GM21825 (cell line): ENCODE data around the gene GPR107.

ENCODE experiments used
- ATAC-seq: cut with Tn5 transposase; IDR thresholded peaks from one replicate; pipeline ENCODE4 v1.9.1; 2021; ENCODE audit warnings: mild to moderate bottlenecking, moderate library complexity; ENCODE audit not compliant: unreplicated experiment

The GPR107 gene

DNA sequence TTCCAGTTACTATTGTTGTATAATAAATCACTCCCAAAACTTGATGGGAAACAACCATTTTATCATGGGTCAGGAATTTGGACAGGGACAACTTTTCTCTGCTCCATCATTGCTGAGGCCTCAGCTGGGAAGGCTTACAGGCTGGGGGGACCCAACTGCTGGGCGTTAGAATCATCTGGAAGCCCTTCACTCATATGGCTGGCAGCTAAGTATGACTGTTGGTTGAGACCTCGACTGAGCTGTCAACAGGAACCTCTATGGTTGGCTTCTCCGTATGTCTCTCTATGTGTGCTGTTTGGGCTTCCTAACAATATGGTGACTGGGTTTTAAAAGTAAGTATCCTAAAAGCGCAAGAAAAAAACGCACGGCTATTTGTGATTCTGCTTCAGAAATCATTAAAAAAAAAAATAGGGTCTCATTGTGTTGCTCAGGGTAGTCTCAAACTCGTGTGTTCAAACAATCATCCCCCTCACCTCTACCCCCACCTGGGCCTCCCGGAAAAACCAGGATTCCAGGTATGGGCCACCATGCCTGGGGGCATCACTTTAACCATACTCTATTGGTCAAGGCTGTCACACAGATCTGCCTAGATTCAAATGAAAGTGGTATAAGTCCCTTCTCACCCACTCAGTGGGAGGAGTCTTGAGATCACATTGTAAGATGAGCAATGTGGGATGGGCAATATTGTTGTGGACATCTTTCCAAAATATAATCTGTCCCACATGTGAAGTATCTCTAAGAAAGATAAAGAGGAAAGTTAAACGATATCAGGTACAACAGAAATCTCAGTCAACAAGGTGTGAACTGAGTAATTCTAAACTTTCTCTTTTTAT, 26.0 kb upstream of the GPR107 start:
- ATAC-seq, result no peak

DNA sequence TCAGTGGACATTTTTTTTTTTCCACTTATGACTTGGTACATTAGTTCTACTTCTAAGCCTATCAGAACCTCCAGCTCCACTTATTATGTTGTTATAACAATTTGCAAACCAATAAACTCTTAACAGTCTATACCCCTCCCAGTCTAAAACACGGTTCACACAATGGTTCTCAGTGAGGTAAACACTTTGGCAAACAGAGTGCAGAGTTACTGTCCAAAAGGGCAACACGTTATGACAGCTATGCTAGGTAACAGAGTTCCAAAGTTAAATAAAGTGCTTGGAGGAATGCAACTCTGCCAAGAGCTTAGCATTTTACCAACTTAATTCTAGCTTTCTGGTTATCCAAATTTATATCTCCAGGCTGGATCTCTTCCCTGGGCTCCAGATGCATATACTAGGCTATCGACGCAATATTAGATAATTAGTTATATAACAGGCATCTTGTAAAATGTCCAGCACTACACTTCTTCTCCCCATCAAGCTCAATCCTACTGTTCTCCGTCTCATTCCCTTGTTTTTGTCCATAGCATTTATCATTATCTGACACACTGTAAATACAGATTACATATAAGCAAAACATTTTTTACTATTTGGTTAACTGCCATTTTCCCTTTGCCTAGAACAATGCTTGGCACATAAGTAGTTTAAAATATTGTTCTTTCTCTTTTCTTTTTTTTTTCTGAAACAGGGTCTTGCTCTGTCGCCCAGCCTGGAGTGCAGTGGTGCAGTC, 25.0 kb upstream of the GPR107 start:
- no peak for ATAC-seq

DNA sequence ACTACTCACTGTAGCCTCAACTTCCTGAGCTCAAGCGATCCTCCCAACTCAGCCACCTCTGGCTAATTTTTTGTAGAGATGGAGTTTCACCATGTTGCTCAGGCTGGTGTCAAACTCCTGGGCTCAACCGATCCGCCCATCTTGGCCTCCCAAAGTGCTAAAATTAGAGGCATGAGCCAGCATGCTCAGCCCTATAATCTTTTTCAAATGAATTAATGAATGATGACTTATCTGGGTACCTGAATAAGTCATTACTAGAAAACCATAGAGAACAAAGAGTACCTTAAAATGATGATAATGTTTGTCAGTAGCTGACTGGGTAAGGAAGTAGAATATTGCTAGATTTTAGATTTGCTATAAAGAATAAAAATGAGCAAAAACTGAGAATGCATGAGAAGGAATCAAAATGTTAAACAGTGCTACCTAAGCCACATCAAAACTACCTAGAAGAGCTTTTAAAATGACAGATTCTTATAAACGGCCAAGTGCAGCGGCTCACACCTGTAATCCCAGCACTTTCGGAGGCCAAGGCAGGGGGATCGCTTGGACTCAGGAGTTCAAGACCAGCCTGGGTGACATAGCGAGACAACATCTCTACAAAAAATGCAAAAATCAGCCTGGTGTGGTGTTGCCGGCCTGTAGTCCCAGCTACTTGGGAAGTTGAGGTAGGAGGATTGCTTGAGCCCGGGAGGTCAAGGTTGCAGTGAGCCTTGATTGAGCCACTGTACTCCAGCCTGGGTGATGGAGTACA, 24.3 kb upstream of the GPR107 start:
- no peak for ATAC-seq

DNA sequence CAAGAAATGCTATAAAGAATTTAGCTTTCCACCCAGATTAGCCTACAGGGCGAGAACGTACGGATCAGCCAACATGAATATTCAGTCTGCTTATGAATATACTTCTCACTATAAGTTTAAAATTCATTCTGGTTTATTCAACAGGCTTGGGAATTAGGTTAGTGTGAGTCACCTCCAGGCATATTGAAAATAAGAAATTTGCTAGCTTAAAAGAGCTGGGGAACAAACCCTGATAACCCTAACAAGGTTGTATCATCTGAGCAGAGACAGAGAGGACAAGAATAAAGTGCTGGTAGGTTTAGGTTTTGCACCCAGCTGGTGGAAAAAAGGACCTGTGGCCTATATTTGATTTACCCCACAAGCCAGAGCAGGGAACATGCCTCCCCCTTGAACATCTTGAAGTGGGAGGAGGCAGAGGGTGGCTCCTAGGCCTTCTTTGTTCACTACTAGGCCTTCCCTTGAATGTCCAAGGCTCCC, 23.0 kb upstream of the GPR107 start:
- ATAC-seq, result no peak

DNA sequence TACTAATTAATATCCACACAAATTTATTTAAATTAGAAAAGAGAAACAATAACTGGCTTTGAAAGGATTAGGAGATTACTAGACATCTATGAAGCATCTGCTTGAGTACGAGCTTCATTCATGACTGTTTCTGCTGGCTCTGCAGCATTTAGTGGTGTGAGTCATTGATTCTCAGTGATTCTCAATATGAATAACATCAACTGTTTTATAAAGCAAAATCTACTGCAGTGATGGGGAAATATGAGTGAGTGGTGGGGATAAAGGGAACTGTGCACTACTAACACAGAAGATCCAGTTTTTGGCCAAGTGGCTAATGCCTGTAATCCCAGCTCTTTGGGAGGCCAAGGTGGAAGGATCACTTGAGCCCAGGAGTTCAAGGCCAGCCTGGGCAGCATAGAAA, 19.1 kb upstream of the GPR107 start:
- ATAC-seq, result no peak

DNA sequence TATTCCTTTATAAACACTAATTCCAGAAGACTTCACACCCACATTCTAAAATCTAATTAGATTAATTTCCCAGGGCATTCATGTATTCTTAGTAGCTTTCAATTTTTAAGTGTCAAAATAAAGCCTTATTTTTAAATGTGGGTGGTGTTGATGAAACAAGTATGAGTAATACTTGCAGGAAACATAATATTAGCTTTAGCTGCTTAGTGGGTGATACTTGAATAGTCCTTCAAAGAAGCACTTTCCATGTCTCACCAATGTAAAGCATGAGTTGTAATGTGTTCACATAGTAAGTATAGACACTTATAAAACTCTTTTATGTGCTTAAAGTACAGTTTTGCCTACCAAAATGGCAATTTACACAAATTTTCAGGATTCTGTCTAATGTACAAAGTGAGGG, 17.6 kb upstream of the GPR107 start:
- ATAC-seq, result no peak

DNA sequence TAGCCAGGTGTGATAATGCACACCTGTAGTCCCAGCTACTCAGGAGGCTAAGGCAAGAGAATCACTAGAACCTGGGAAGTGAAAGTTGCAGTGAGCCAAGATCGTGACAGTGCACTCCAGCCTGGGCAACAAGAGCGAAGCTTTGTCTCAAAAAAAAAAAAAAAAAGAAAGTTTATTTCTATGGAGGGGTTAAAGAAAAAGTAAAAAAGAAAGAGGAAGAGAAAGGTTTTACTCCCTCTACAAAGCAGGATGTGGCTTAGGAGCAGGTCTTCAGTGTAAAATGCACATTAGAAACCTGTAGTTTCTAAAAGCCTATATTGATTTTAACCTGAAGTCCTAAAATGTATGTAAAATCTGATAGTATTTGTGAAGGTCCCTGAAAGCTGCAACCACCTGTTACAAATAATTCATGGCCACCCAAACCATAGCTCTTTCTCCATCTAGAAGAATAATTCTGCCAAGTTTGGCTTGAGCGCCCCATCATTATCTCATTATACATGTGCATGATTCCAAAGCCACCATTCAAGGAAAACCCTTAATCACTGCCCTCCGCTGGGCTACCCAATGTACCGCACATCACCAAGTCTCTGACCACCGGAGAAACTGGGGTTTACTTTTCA, 14.1 kb upstream of the GPR107 start:
- no peak for ATAC-seq

DNA sequence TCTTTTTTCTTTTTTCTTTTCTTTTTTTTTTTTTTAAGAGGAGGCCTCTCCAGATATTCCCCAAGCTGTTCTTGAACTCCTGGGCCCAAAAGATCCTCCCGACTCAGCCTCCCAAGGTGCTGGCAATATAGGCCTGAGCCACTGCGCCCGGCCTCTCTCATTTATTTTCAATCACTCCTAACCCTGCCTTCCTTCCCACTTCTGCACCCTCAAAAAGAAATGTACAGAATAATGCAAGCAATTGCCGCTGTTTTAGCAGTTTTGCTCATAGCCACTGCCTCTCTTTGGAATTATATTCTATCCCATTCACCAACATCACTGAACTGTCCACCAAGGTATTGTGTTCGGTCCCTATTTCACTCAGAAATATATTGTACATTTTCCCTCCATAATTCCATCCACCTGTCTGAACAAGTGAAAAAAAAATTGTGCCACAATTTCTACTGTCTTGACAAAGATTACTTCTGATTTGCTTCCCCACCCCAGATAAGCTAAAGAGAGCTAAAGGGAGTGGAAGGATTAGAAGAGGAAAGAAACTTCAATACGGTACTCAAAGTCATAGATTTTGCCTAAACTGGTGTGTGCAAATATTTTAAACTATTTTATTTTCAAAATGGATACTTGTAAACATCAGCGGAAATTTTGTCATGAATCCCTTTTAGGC, 12.6 kb upstream of the GPR107 start:
- no peak for ATAC-seq

DNA sequence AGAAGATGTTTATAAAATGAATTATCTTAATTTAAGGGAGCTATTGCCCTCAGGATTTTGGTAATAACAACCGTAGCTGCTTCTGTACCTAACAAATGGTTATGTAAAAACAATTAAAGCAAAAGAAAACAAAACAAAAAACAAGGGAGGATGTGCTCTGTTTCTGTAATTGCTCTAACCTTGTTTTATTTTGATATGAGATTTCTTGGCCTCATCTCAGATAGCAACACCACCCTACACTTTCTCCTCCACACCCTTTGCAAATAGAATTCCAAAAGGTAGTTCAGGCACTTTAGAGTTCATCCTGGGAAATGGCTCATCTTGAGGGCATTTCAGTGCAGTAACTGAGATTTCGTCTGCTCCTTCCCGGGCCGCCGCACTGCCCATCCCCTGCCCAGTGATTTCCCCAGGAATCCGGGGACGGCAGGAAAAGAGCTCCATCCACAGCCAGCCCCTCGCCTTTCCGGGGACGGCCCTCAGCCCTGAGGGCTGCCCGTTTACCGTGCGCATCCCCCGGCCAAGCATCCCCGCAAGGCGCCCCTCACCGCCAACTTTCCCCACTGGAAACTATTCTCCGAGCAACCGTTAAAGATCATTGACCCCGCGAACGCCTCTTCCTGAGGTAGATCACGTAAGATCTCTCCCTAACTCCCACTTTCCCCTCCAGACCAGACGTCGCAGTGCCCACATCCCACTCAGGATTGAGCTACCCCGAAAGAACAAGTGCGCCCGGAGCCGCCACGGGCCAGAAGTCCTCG, 11.9 kb upstream of the GPR107 start:
- ATAC-seq, result no peak

DNA sequence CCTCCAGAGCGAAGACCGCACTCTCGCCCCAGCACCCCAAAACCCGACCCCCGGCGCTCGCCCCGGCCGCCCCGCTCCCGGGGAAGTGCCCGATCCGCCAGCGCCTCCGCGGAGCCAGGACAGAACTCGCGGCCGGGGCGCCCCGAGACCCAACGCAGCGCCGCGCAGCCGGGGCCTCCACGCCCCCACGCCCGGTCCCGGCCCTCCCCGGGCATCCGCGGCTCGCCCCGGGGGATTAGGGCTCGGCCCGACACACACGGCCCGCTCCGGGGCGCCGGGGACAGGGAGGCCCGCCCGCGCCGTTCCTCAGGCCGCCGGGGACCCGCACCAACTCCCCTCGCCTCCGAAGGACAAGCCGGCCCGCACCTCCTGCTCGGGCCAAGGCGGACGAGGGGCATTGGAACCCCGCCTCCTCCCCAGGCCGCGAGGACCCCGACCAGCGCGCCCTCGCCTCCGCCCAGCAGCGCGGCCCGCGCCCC, 11.3 kb upstream of the GPR107 start:
- no peak for ATAC-seq

DNA sequence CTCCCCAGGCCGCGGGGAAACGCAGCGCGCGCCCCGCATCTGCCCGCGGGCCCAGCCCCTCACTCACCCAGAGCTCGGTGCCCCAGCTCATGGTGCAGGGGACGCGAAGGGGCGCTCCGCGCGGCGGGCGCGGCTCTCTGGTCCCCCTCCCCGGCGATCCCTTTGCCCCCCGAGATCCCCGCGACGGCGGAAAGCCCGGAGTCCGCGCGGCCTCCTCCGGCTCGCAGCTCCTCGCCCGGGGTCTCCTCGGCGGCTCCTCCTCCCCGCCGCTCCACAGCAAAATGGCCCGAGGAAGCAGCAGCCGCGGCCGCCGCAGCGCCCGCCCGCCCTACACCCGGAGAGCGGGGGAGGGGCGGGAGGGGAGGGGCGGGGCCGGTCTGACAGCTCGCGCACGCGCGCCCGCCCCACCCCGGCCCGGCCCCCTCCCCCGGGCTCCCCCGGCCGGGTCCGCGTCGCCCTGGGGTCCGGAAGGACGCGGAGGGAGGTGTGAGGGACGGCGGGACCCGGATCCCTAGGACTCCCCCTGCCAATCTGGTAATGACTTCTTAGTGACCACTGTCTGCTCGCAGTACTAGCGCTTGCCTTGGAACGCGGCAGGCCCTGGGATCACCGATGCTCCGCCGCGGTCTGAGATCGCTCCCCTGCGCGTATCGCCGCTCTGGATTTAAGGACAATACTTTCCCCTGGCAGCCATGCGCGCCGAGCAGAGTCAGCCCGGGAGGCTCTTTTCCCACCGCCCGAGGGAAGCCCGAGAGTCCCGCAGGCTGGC, 10.6 kb upstream of the GPR107 start, which contains the start of gene FNBP1:
Gene FNBP1 (minus strand): TSS at position 305 of the 769 bp plus-strand sequence. CDS start 214 bp downstream, at position 91.
- no peak for ATAC-seq

DNA sequence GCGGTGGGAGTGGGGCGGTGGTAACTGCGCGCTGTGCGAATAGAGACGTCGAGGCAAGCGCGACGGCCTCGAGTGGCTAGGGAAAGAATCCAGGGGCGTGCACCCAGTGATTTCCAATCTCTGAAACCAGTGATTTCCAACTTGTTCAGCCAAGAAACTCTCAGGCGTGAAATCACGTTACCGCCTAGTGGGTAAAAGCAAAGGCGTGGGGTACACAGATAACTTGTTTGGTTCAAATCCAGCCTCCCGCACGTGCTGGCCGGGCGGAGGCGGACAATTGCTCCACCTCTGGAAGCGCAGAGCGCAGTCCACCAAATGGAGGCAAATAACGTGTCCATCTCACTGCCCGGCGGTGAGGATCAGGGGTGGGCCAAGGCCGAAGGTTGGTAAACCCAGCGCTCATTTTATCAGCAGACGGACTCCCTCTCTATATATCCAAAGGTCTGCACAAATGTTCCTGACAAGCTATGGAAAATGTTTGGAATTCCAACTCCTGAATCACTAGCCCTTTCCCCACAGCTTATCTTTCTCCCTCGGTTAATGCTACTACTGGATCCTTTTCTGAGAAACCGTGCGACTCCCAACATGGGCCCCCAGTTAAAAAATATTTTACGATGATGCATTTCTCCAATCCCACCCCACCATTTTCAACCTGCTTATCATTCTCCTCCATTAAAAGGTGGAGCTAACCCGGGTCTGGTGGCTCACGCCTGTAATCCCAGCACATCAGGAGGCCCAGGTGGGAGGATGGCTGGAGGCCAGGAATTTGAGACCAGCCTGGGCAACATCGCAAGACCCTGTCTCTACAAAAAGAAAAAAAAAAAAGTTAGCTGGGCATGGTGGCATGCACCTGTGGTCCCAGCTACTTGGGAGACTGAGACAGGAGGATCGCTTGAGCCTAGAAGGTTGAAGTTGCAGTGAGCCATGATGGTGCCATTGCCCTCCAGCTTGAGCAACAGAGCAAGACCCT, 9.8 kb upstream of the GPR107 start:
- no peak for ATAC-seq

DNA sequence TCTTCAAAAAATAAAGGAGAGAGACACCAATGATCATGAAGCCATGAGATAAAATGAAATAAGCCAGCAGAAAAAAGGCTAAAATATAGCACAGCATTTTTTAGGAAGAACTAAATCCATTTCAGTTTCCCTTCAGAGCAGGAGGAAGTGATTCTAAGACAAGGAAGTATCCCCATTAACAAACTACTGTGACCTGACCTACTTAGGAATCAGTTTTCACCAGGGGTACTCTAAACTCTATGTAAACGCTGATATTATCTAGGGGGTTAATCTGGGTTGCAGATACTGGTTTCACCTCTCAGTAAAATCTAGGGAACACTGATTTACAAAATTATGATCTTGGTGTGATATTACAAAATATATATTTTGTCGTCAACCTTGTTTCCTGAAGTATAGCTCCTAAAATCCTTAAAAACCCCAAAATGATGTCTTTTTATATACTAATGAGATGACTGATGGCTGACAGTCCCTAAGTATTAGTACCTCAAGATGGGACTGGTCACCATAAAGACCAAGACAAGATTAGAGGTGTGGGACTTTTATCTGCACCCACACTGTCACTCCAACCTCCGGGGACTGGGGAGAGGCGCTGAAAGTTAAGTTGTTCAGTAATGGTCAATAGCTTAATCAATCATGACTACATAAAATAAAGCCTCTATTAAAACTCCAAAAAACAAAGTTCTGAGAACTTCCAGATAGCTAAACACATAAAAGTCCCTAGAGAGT, 7.8 kb upstream of the GPR107 start:
- no peak for ATAC-seq

DNA sequence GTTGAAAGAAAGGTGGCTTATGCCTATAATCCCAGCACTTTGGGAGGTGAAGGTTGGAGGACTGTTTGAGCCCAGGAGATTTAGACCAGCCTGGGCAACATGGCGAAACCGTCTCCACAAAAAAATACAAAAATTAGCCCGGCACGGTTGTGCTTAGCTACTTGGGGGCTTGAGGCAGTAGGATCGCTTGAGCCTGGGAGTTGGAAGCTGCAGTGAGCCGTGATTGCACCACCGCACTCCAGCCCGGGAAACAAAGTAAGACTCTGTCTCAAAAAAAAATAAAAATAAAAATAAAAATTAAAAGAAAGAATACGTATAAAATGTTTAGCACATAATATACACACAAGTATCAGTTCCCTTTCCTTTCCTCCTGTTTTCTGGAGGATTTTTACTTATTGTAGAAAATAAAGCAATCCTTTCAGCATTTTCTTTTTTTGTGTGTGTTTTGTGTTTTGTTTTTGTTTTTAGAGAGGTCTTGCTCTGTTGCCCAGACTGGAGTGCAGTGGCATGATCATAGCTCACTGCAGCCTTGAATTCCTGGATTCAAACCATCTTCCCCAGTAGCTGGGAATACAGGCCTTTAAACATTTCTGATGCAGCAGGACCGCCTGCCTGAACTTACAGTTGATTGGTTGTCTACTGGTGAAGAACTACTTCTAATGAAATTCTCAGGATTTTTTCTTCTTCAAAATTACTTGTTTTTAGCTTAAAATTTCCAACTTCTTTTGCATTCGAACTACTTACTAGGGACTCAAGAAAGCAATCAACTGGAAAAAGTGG, 4.1 kb upstream of the GPR107 start:
- no peak for ATAC-seq

DNA sequence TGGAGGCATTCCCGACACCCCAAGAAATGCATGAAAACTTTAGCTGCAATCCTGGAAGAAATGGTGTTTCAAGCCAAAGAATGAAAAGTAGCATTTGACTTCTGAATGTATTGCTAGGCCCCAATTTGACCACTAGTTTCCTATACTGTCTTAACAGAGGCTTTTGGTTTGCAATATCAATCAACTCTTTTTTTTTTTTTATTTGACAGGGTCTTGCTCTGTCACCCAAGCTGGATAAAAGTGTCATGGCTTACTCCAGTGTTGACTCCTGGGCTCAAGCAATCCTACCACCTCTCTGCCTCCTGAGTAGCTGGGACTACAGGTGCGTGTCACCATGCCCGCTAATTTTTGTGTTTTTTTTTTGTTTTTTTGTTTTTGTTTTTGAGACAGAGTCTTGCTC, 3.2 kb upstream of the GPR107 start:
- no peak for ATAC-seq

DNA sequence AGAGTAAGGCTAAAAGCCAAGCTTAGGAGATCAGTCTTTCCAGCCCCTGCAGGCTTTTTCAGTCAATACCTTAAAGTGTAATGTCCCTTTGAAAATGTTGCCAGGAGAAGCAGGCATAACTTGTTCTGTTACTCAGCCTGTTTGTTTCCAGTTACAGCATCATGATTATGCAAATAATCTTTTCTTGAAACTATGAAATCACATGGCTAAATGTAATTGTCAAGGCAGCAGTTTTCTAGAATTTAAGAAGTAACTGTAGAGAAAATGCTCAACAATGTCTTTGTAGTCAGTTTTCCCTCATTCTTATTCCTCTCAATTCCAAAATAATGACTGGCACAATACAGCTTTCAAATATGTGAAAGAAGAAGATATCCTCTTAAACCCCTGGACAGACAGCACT, 1.9 kb upstream of the GPR107 start:
- no peak for ATAC-seq
